Measurements from ENCODE around the gene MT1B.

MT1B gene

DNA sequence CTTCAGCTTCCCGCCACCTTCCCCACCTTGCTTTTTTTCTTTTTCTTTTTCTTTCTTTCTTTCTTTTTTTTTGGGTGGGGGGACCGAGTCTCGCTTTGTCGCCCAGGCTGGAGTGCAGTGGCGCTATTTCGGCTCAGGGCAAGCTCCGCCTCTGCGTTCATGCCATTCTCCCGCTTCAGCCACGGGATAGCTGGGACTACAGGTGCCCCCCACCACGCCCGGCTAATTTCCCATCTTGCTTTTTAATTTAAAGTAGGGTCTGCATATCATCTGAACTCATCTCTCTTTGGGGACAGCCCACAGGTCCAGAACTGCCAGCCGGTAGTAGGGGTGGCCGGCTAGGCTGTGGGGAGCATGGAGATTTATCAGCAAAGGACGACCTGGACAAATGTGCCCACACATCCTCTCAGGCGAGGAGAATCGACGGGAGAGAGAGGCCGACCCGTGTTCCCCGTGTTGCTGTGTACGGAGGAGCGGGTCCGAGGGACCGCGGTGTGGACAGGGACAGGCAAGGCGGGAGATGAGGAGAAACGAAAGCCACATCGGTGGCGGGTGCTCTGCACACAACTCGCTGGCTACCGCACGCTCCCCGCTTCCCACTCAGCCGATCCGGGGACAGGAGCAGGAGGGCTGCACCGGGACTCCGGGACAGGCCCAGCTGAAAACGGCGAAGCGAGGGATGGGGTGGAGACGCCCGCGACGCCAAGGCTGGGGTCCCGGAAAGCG is 16.8 kb upstream of the MT1B start:
- no peak overlapping the region for H2BK12ac ChIP-seq (ENCODE audit: low read length)
- H3K36me3 ChIP-seq (replicated peaks in 1 of 2; ENCODE audit: control insufficient read depth in 2 of 2, insufficient read depth in 2 of 2, low read length in 2 of 2): no peaks in the 10 kb centered on the region
- H3K23ac ChIP-seq (ENCODE audit: low read depth, low read length, poor library complexity): no peak overlapping the region
- peak overlapping the region; percentile 3 for H2AK5ac ChIP-seq (ENCODE audit: low read depth, low read length)
- no peak overlapping the region for H2BK120ac ChIP-seq (ENCODE audit: low read depth, low read length)
- peak overlapping the region in 1 of 2 donors; percentile 30 for H3K4me3 ChIP-seq (ENCODE audit: low read length in 2 of 2)
- peaks cover 1 to 3% of the 10 kb centered on the region in 2 donors for H3K4me1 ChIP-seq (ENCODE audit: control insufficient read depth in 2 of 2, insufficient read depth in 1 of 2, low read depth in 1 of 2, low read length in 2 of 2)
- H2AFZ ChIP-seq (ENCODE audit: low read length): peak overlapping the region; percentile 47
- no peak overlapping the region for H3K9ac ChIP-seq (ENCODE audit: low read depth, low read length, poor library complexity)
- H3K4me2 ChIP-seq (ENCODE audit: insufficient read depth, low read length, poor library complexity, severe bottlenecking): no peak overlapping the region
- H3K27ac ChIP-seq (replicated peaks; ENCODE audit: low read length): no peak overlapping the region
- DNase-seq (ENCODE audit: low spot score): no peak
- H3K27me3 ChIP-seq (ENCODE audit: control insufficient read depth in 3 of 3, insufficient read depth in 3 of 3, low read depth in 1 of 3, low read length in 3 of 3): peaks cover 64 to 100% (median 100%) of the 10 kb centered on the region in 3 experiments
- H3K9me3 ChIP-seq (replicated peaks in 1 of 2; ENCODE audit: control insufficient read depth in 2 of 2, insufficient read depth in 1 of 2, low read depth in 1 of 2, low read length in 2 of 2): no peaks in the 10 kb centered on the region
- no peaks in the 10 kb centered on the region for H3K79me1 ChIP-seq (ENCODE audit: low read depth, low read length)
- H4K8ac ChIP-seq (ENCODE audit: low read depth, low read length): no peak overlapping the region
- no peak overlapping the region for H3K18ac ChIP-seq (ENCODE audit: low read length)
- H3K14ac ChIP-seq (ENCODE audit: low read length): no peak overlapping the region
- no peak overlapping the region for H4K91ac ChIP-seq (ENCODE audit: low read depth, low read length, poor library complexity)
- no peak overlapping the region for H2BK5ac ChIP-seq (ENCODE audit: low read length)
- H3K4ac ChIP-seq (ENCODE audit: low read length): no peak overlapping the region
- WGBS, 2 donors (ENCODE audit: extremely low coverage in 2 of 2, insufficient read length in 2 of 2, insufficient replicate concordance in 1 of 2): no CpG with 5 or more reads among the region's 47 CpGs
- H2BK15ac ChIP-seq (ENCODE audit: low read length): no peak overlapping the region

DNA sequence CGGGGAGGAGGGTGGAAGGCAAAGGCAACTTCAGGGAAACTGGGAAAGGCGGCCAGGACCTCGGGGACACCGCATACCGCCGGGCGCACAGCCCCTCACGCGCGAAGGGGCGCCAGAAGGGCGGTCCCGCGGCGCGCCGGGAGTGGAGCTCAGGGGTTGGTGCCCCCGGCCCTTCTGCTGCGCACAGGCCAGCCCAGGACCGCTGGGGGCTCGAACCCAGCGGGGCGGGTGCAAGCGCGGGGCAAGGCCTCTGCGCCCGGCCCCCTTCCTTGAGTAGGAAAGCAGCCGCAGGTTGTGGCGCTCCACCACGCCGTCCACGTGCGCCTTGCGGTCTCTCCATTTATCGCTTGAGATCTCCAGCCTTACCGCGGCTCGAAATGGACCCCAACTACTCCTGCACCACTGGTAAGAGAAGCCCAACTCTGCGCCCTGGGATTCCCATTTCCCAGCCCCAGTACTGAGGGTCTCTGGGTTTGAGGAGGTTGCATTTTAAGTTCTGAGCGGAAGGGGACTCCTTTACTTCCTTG is 16.2 kb upstream of the MT1B start:
- Histone ChIP-seq H3K23ac (ENCODE audit: low read depth, low read length, poor library complexity) (no peak overlapping the region), H3K27ac (replicated peaks; ENCODE audit: low read length) (no peak overlapping the region), H3K14ac (ENCODE audit: low read length) (no peak overlapping the region), H2AK5ac (ENCODE audit: low read depth, low read length) (peak overlapping the region; percentile 3), H2BK12ac (ENCODE audit: low read length) (no peak overlapping the region), H4K8ac (ENCODE audit: low read depth, low read length) (no peak overlapping the region), H2BK120ac (ENCODE audit: low read depth, low read length) (no peak overlapping the region), H2AFZ (ENCODE audit: low read length) (peak overlapping the region; percentile 47), H2BK5ac (ENCODE audit: low read length) (no peak overlapping the region), H3K9ac (ENCODE audit: low read depth, low read length, poor library complexity) (no peak overlapping the region), H2BK15ac (ENCODE audit: low read length) (no peak overlapping the region), H3K18ac (ENCODE audit: low read length) (peak overlapping the region; percentile 49), H3K27me3 (ENCODE audit: control insufficient read depth in 3 of 3, insufficient read depth in 3 of 3, low read depth in 1 of 3, low read length in 3 of 3) (peaks cover 61 to 100% (median 99%) of the 10 kb centered on the region in 3 experiments), H3K9me3 (replicated peaks in 1 of 2; ENCODE audit: control insufficient read depth in 2 of 2, insufficient read depth in 1 of 2, low read depth in 1 of 2, low read length in 2 of 2) (no peaks in the 10 kb centered on the region), H3K4me1 (ENCODE audit: control insufficient read depth in 2 of 2, insufficient read depth in 1 of 2, low read depth in 1 of 2, low read length in 2 of 2) (peaks cover 1 to 3% of the 10 kb centered on the region in 2 donors), H3K4ac (ENCODE audit: low read length) (no peak overlapping the region), H3K4me3 (ENCODE audit: low read length in 2 of 2) (no peak overlapping the region), H3K79me1 (ENCODE audit: low read depth, low read length) (no peaks in the 10 kb centered on the region), H3K36me3 (replicated peaks in 1 of 2; ENCODE audit: control insufficient read depth in 2 of 2, insufficient read depth in 2 of 2, low read length in 2 of 2) (no peaks in the 10 kb centered on the region), H3K4me2 (ENCODE audit: insufficient read depth, low read length, poor library complexity, severe bottlenecking) (no peak overlapping the region), H4K91ac (ENCODE audit: low read depth, low read length, poor library complexity) (no peak overlapping the region)
- no peak for DNase-seq (ENCODE audit: low spot score)
- WGBS, 2 donors (ENCODE audit: extremely low coverage in 2 of 2, insufficient read length in 2 of 2, insufficient replicate concordance in 1 of 2): no CpG with 5 or more reads among the region's 40 CpGs

DNA sequence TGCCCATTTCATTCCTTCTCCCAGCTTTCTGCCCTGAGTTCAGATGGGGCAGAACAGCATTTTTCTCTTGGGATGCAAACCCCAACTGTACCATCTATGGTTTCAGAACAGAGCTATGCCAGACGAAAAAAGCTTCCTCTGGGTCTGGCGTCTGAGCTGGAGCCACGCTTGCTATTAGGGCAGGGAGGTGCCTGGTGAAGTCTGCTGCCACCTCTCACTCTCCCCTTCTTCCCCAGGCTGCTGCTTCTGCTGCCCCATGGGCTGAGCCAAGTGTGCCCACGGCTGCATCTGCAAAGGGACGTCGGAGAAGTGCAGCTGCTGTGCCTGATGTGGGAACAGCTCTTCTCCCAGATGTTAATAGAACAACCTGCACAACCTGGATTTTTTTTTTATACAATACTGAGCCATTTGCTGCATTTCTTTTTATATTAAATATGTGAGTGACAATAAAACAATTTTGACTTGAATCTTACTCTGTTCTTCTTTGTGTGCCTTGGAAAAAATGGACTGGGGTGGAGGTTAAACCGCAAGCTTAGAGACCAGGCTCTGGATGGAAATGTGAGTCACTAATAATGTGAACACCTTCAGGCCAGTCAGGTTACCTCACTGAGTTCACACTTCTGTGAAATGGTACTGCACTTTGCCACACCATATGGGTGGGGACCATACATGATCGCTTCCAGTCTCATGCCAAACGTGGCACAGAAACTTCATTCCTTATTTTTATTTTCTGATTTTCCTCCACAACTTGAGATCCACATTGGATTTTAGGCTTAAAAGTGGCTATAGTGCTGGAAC is 14.9 kb upstream of the MT1B start:
- Histone ChIP-seq H3K79me1 (ENCODE audit: low read depth, low read length) (no peaks in the 10 kb centered on the region), H3K4ac (ENCODE audit: low read length) (no peak overlapping the region), H3K14ac (ENCODE audit: low read length) (no peak overlapping the region), H2AK5ac (ENCODE audit: low read depth, low read length) (no peak overlapping the region), H3K4me3 (ENCODE audit: low read length in 2 of 2) (no peak overlapping the region), H4K8ac (ENCODE audit: low read depth, low read length) (no peak overlapping the region), H2BK120ac (ENCODE audit: low read depth, low read length) (no peak overlapping the region), H3K9ac (ENCODE audit: low read depth, low read length, poor library complexity) (no peak overlapping the region), H2BK15ac (ENCODE audit: low read length) (no peak overlapping the region), H3K36me3 (replicated peaks in 1 of 2; ENCODE audit: control insufficient read depth in 2 of 2, insufficient read depth in 2 of 2, low read length in 2 of 2) (no peaks in the 10 kb centered on the region), H4K91ac (ENCODE audit: low read depth, low read length, poor library complexity) (no peak overlapping the region), H2BK12ac (ENCODE audit: low read length) (no peak overlapping the region), H2BK5ac (ENCODE audit: low read length) (no peak overlapping the region), H3K4me1 (ENCODE audit: control insufficient read depth in 2 of 2, insufficient read depth in 1 of 2, low read depth in 1 of 2, low read length in 2 of 2) (peaks cover 1 to 3% of the 10 kb centered on the region in 2 donors), H3K27me3 (ENCODE audit: control insufficient read depth in 3 of 3, insufficient read depth in 3 of 3, low read depth in 1 of 3, low read length in 3 of 3) (peaks cover 59 to 100% (median 98%) of the 10 kb centered on the region in 3 experiments), H3K23ac (ENCODE audit: low read depth, low read length, poor library complexity) (peak overlapping the region; percentile 17), H3K9me3 (replicated peaks in 1 of 2; ENCODE audit: control insufficient read depth in 2 of 2, insufficient read depth in 1 of 2, low read depth in 1 of 2, low read length in 2 of 2) (no peaks in the 10 kb centered on the region), H2AFZ (ENCODE audit: low read length) (no peak overlapping the region), H3K18ac (ENCODE audit: low read length) (no peak overlapping the region), H3K27ac (replicated peaks; ENCODE audit: low read length) (no peak overlapping the region), H3K4me2 (ENCODE audit: insufficient read depth, low read length, poor library complexity, severe bottlenecking) (no peak overlapping the region)
- no peak for DNase-seq (ENCODE audit: low spot score)
- no CpG with 5 or more reads among the region's 9 CpGs for WGBS, 2 donors (ENCODE audit: extremely low coverage in 2 of 2, insufficient read length in 2 of 2, insufficient replicate concordance in 1 of 2)
